Measurements from ENCODE around the gene AK8. TPM values are rescaled to one million over a fixed set of nuclear protein-coding genes. Genes with fewer than 3 reads are reported as not detected.

AK8 gene
- total RNA-seq, 1 experiment from 2014 or later: 0.23 TPM

DNA sequence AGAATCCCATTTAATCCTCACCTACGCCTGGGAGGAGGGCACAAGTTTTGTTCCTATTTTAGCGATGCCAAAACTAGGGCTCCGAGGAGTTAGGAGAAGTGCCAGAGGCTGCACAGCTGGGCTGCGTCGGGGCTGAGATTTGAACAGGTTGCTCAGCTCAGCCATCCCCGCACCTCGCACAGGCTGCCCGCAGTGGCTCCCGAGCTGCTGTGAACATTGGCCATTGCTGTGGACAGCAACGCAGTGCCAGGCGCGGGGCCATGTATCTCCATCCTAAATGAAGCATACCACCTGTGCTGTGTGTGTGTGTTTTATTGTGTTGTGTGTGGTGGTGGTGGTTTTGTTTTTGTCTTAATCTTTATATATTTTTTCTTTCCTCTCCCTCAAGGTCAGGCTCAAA, 52.0 kb downstream of the AK8 start:
- DNase-seq (ENCODE audit: low read depth): no peak

DNA sequence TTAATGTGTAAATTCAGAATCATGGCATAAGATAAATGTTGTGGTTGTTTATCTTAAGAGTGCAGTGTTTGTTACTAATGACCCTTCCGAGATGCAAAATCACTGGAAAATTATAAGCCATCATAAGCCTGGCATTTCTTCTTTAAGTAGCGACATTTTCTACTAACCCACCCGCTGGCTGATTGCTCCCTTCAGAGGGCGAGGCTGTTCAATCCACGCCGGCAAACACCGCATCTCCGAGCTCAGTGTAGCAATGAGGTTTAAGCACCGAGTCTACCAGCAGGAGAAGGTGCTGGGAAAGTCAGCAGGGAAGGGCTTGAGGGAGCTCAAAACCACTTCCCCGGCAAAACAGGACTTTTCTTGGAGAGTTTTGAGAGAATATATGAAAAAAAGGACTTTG, 52.7 kb downstream of the AK8 start:
- no peak for DNase-seq (ENCODE audit: low read depth)

DNA sequence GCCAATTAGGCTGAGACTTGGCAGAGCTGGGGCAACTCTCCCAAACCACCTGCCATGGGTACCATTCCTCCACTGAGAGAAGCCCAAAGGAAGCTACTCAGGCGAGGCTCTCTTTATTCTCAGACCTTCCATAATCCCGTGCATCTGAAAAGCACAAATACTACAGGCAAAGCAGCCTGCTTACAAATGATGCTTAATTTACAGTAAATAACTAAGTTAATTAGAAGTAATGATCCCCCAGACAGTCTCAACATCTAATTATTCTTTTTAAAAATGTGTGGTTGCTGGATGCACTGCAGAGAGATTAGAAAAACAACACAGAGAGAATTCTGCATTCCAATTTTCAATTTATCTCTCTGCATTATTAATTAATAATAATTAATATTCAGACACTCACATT, 53.1 kb downstream of the AK8 start:
- DNase-seq (ENCODE audit: low read depth): no peak

DNA sequence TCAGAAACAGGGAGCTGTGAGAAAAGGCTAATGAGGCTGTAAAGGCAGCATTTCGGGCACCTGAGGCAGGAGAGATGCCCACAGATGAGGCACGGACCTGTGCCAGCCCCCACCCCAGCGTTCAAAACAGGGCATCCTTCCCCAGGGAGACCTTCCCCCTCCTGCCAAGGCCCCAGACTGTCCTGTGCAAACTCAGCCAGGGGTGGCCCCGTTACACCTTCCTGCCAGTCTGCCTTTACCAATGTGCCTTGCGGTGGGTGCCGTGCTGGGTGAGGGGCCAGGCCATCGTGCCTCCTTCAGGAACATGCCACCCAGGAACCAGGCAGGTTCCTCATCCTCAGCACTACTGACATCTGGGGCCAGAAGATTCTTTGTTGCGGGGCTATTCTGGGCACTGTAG, 53.9 kb downstream of the AK8 start:
- DNase-seq (ENCODE audit: low read depth): no peak

DNA sequence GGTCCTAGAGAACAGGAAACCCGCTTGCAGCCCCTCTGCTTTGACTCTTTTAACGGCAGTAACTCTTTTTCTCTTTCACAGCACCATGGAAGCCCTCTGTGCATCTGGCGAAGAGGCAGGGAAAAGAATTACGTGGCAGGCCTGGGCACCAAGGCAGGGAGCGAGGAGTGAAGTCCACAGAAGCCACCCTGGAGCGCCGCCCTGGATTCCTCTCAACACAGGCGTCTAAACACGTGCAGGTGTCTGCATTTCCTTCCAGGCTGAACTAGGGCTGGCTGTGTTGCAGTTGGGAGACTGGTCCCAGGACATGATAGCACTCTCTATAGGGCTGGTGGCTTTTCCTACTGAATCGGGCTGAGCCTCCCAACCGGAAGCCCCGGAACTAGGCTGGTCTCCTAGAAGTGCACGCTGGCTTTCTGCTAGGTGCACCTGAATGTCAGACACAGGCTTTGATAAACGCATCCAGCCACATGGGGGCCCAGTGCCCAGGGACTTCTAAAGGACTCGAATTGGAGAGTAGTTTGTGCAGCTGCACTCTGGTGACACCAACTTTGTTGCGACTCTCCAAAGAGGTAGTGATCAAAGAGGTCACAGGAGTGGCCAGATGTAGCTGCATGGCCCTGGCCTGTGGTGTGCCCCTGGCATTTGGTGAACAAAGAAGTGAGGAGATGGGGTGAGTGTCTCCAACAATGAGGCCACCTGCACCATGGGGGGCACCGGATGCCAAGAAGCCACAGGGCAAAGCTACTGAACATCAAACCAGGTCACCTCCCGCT, 54.5 kb downstream of the AK8 start:
- no peak for DNase-seq (ENCODE audit: low read depth)

DNA sequence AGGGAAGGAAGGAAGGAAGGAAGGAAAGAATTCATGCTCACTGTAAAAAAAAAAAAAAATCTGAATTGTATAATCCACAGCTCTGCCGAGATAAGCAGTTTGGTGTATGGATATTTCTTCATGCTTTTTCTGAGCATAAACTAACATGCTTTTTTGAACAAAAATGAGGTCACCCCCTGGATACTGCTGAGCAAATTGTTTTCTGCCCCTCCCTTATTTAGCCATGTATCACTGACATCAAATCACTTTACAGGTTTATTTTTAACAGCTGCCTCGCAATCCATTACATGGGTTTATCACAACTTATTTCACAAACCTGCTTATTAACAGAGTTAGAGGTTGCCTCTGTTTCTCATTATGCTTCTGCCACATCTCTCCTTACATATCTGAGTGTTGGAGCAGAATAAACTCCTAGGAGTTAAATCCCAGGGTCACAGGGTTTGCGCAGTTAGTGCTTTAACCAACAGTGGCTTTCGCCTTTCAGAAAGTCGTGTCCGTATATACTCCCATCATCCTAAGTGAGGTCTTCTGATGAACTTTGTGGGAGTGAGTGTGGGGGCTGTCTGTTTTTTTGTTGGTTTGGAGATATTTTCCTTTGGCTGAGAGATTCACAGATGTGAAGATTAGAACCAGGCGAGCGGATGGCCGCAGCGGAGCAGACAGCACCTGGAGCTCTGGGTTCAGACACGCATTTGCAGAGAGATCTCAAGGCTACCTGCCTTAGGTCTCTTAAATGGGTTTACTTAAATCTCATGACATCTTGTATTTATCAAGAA, 57.7 kb downstream of the AK8 start:
- DNase-seq (ENCODE audit: low read depth): no peak

DNA sequence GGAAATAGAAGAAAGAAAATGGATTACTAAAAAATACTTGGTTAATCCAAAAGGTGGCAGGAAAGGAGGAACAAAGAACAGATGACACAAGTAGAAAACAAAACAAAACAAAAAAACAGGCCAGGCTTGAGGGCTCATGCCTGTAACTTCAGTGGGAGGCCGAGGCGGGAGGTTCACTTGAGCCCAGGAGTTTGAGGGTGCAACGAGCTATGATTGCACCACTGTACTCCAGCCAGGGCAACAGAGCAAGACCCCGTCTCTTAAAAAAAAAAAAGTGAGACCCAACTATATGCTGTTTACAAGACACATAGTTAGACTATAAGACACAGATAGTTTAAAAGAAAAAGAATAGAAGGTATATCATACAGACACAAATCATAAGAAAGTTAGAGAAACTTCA, 59.5 kb downstream of the AK8 start:
- no peak for DNase-seq (ENCODE audit: low read depth)

DNA sequence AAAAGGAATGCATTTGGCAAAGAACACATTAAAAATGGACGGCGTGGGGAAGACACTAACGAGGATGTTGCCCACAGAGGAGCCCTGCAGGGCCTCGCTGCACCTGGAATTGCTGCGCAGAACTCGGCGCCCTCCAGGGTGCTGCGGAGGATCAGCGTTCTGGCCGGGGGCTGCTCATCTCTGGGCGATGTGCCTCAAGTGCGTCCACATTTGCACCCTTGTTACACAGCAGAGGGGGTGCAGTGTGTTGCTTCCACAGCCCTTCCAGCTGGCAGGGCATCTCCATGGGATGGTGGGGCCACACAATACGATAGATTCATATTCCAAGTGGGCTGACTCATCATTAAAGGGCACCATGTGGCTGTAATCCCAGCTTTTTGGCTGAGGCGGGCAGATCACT, 63.1 kb downstream of the AK8 start:
- DNase-seq (ENCODE audit: low read depth): no peak

DNA sequence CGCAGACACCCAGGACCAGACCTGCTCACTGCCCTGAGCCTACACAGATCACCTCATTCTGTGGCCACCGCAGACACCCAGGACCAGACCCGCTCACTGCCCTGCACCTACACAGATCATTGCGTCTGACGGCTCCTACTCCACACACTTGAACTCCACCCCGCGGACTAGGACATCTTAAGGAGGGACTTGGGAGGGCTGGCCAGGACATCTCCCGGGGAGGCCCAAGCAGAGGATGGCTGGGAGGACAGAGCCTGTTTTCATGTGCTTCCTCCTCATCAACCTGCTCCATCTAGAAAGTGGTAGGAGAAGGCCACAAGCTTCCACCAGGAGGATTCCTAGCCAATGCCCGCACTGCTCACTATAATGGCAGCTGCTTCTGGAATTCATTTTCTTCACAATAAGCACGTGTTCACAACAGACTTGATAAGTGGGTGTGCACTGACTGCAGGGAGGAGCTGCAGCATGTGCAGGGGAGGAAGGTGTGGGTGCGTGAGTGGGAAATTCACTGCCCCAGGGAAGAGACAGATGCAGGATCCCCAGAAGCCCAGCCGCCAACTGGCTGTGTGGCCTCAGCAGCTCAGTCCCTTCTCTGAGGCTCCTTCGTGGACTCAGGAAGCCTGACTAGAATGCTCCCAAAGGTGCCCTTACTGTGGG, 64.8 kb downstream of the AK8 start:
- no peak for DNase-seq (ENCODE audit: low read depth)

DNA sequence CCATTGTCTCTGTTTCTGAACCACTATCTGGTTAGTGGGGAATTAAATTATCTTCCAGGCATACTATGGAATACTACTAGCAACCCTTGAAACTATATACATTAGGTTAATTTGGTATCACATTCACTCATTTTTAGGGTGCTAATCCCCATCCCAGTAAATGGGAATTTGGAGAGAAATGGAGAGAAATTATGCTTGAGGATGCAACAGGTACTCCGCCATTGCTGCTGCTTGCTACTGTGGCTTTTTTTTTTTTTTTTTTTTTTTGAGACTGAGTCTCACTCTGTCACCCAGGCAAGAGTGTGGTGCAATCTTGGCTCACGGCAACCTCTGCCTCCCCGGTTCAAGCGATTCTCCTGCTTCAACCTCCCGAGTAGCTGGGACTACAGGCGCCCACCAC, 66.1 kb downstream of the AK8 start:
- no peak for DNase-seq (ENCODE audit: low read depth)

DNA sequence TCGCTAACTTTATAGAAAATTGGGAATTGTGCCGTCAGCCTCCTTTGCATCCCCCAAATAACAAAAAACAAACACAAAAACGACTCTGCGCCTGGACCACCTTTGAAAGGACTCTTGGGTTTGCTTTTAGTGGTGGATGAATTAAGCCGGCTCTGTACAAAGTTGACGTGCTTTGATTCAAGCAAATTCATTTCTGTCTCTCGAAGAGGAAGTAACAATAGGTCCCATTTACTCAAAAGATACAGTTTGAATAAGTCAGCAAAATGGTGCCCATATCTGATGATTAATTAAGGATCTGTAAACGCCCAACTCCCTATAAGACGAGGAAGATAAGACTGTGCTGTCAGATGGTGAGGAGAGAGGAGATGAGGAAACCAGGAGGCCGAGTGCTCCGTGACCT, 67.8 kb downstream of the AK8 start:
- no peak for DNase-seq (ENCODE audit: low read depth)

DNA sequence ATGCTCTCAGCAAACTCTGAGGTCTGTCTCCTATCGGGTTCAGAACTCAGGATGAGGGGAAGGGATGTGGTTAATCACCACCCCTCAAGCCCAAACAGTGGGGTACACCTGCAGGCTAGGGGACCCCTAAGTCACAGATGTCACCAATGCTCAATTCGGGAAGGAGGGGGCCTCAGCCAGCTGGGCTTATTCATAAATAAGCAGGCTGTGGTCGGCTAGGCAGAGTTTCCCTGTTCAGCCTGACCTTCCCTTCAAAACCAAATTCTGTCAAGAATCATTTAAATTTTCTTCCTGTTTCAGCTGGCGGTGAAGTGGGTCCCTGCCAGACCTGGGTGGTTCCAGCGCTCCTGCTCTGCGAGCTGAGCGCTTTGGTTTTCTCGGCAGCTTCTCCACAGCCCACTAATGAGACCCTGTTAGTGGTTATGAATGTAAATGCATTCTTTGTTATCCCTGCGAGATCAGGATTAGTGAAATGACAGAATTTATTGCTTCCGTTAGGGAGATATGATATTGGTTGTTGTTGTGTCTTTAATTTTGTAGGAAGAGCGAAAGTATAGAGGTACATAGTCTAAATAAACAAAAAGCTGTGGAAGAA, 68.3 kb downstream of the AK8 start:
- DNase-seq (ENCODE audit: low read depth): no peak

DNA sequence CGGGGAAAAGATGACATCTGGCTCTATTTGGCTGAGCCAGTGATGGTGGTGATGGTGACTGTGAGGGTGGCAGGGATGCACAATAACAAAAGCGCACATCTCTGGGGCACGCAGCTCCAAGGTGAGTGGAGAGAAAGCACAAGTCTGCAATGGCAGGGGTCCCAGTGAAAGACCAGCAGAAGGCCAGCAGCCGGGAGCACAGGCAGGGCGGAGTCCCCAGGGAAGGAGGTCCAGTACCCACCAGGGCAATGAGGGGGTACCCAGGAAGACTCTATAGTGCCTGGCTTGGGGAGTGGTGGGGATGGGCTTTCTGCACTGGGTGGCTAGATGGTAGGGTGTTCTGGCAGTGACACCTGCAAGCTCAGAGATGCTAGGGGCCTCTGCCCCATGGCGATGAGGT, 69.4 kb downstream of the AK8 start:
- DNase-seq (ENCODE audit: low read depth): no peak

DNA sequence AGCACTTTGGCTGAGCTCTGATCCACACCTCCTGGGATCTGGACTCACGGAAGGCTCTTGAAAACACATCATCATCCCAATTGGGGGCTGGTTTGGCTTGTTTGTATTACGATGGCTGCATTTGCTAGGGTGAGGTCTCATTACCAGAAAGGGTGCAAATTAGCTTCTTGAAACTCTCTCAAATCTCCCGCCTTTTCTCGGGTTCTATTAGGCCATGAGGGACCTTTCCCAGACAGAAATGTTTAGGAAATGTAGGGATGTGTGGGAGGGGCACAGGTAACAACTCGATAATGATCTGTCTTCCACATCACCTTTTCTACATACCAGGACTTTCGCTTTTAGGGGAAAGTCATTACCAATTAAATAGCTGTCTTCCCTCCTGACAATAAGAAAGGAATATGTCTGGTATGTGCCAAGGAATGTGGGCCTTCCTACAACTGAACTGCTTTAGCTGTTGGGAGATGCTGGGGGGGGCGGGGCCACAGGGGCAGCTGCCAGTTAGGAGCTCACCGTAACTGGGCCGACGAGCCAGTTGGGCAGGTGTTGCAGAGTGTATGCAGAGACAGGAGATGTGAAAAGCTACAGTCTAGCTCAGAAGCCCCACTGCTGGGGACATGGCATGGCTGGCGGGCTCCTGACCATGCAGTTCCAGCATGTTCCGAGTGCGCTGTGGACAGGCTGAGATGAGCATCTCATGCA, 71.2 kb downstream of the AK8 start:
- DNase-seq (ENCODE audit: low read depth): no peak

DNA sequence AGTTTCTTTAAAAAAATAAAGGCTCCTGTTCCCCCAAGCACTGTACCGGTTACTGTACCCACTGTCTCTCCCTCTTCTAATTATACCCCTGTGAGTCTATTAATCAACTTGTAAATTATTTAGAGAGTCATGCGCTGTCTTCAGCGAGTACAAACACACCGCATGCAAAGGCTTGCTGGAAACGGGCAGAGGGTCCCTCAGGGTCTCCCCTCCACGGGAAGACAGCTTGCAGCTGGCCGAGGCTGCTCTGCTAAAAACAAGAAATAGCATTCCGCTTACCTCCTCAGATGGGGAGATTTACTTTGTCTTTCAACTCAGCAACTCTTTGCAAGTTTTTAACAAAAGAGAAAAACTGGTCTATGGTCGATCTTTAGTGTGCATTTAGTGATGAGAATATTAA, 71.8 kb downstream of the AK8 start:
- no peak for DNase-seq (ENCODE audit: low read depth)

DNA sequence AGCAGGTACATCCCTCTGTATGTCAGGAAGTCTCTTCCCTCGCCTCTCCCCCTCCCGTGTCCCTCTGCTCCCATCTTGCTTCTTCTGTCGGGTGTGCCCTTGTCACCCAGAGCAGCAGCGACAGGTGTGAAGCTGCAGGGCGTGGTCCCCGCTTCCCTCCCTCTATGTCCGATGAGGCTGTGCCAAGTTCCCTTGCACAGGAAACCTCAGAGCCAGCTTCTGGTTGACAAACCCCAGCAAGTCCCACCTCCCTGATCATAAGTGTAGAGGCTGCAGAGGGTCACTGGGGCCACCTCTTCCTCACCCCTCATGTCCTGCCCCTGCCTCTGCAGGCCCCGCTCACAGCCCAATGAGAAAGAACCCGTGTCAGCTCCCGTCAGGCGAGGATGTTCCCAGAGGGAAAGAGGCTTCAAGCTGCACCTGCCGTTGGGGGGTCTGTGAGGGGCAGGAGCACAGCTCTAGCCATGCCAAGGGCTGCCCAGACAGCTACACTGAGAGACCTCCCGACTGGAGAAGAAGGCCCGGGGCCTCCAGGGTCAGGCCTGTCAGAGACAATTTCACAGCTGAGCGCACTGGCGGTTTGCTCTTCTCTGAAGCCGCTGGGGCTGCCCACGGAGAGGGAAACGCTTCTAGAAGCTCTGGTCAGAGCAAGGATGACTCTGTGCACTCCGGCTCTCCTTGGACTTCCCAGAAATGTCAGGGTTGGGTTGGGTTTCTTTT, 73.3 kb downstream of the AK8 start:
- no peak for DNase-seq (ENCODE audit: low read depth)

DNA sequence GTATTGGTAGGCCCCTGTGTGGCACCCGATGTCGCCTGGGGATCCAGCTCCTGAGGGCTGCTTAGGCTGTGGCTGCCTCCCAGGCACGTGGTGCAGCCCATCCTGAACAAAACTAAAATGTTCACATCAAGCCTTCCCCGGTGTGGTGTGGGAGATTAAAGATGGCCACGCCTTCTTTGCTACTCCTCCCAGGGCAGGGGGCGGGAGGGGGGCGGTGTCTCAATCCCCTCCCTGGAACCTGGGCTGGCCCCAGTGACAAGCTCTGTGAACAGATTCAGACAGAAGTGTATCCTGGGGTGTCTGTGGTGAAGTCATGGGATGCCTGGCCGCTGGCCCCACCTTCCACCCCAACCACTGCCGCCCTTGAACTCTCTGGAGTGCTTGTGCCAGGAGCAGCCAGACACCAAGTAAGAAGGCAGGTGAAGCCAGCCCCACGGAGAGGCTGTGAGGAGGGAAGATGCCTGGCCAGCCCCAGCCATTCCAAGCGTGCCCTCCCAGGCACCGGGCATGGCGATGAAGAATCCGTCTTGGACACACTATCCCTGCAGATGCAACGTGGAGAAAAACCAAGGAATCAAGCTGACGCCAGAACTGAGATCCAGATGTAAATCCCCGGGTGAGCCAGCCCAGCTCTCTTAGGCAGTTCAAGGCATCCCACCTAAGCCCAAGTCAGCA, 75.8 kb downstream of the AK8 start:
- no peak for DNase-seq (ENCODE audit: low read depth)

DNA sequence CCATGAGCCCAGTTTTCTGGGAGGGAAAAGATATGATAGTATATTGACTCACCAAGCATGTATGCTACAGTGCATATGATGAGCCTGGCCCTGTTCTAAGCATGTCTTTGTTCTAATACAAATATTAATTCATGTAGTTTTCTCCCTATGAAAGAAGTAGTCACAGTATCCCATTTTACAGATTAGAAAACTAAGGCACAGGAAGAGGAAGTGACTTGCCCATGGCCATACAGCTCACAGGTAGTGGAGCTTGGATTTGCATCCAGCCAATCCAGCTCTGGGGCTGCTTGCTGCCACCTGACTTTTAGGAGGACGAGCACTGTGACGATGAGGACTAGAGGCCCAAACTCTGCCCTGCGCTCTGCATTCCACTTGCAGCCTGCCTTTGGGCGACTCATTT, 76.4 kb downstream of the AK8 start:
- no peak for DNase-seq (ENCODE audit: low read depth)

DNA sequence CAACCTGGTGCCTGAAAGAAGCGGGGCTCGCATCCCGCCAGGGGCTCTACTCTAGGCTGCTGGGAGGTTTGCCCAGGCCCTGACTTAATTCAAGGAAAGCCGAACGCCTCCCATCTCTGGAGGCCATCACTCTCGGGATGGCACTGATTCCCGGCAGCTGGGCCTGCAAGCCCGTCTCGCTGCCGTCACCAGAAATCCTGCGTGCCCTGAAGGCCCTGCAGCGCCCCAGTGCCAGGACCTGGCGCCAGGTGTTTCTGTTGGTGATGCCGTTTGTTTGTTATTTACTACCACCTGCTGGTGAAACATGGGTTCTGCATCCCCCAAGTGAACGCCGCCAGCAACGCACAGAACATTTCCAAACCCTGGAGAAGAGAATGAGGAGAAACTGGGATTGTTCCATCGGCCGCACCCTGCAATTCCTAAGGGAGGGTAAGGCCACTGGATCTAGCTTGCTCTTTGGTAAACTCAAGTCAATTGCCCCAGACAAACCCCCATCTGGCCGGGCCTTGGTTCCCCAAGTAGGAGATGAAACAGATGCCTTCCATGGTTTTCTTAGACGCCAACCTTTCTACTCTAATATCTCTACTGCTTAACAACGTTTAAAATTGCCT, 77.9 kb downstream of the AK8 start:
- peak; percentile 79 for DNase-seq (ENCODE audit: low read depth)
